ENCODE results near the gene SH3BP4.

Gene SH3BP4

GRCh38 chr2:234968631-234969305, 17.0 kb downstream of the SH3BP4 start:
- DNase-seq, result peak; percentile 10

GRCh38 chr2:234969306-234970098, 17.7 kb downstream of the SH3BP4 start:
- peak; percentile 5 for DNase-seq

- no peak for DNase-seq
Measured at GRCh38 chr2:234970099-234970440, 18.3 kb downstream of the SH3BP4 start.

- DNase-seq, result no peak
Measured at GRCh38 chr2:234970477-234970882, 18.7 kb downstream of the SH3BP4 start.

GRCh38 chr2:234971496-234971895, 19.7 kb downstream of the SH3BP4 start:
- no peak for DNase-seq

- DNase-seq, result no peak
Measured at GRCh38 chr2:234973008-234973407, 21.2 kb downstream of the SH3BP4 start.

GRCh38 chr2:234974501-234975385, 22.9 kb downstream of the SH3BP4 start:
- DNase-seq, result no peak

GRCh38 chr2:234975611-234976010, 23.8 kb downstream of the SH3BP4 start:
- no peak for DNase-seq

- DNase-seq, result no peak
Measured at GRCh38 chr2:234976479-234977227, 24.8 kb downstream of the SH3BP4 start.

GRCh38 chr2:234977228-234977679, 25.4 kb downstream of the SH3BP4 start:
- no peak for DNase-seq

GRCh38 chr2:234978466-234979203, 26.8 kb downstream of the SH3BP4 start:
- DNase-seq, result no peak

GRCh38 chr2:234979204-234980167, 27.7 kb downstream of the SH3BP4 start:
- DNase-seq, result no peak

GRCh38 chr2:234980451-234981187, 28.8 kb downstream of the SH3BP4 start:
- no peak for DNase-seq

- no peak for DNase-seq
Measured at GRCh38 chr2:234981197-234982095, 29.6 kb downstream of the SH3BP4 start.

GRCh38 chr2:234982096-234982834, 30.4 kb downstream of the SH3BP4 start:
- no peak for DNase-seq

- DNase-seq, result no peak
Measured at GRCh38 chr2:234983011-234983726, 31.4 kb downstream of the SH3BP4 start.

- no peak for DNase-seq
Measured at GRCh38 chr2:234985608-234986245, 33.9 kb downstream of the SH3BP4 start.
